ENCODE measurements around the gene GOLGA1. TPM values are rescaled to one million over a fixed set of nuclear protein-coding genes. Genes with fewer than 3 reads are reported as not detected.

GOLGA1 gene
- total RNA-seq, 4 donors from 2014 or later, result 23.5 to 44.4 (median 28.4) TPM

GRCh38 chr9:124884376-124884775, 56.5 kb downstream of the GOLGA1 start:
- Histone ChIP-seq H3K9me3 (no peaks in the 10 kb centered on the region), H3K27me3 (no peaks in the 10 kb centered on the region), H3K36me3 (peaks cover 3 to 100% (median 29%) of the 10 kb centered on the region in 3 donors), H3K4me3 (no peak overlapping the region), H3K4me1 (no peaks in the 10 kb centered on the region), H3K27ac (no peak overlapping the region)
- no peak for DNase-seq (ENCODE audit: low spot score in 2 of 2)
- TF ChIP-seq EP300 (IDR thresholded peaks at IDR 0.05), result no peak
- TF ChIP-seq POLR2A (IDR thresholded peaks at IDR 0.05), result no peak
- no peak for TF ChIP-seq CTCF (IDR thresholded peaks at IDR 0.05)
- WGBS, 2 donors, result 71 to 80% methylated on average over 4 of the region's 4 CpGs

GRCh38 chr9:124882231-124882630, 58.7 kb downstream of the GOLGA1 start:
- WGBS, 2 donors, result 53 to 61% methylated on average over 13 of the region's 13 CpGs
- Histone ChIP-seq H3K36me3 (peaks cover 4 to 100% (median 28%) of the 10 kb centered on the region in 3 donors), H3K4me1 (no peaks in the 10 kb centered on the region), H3K9me3 (no peaks in the 10 kb centered on the region), H3K27ac (no peak overlapping the region), H3K4me3 (no peak overlapping the region), H3K27me3 (no peaks in the 10 kb centered on the region)
- no peak for DNase-seq (ENCODE audit: low spot score in 2 of 2)
- TF ChIP-seq CTCF (IDR thresholded peaks at IDR 0.05), result no peak
- TF ChIP-seq EP300 (IDR thresholded peaks at IDR 0.05), result no peak
- no peak for TF ChIP-seq POLR2A (IDR thresholded peaks at IDR 0.05)

- H3K36me3 ChIP-seq, result peaks cover 4 to 100% (median 25%) of the 10 kb centered on the region in 3 donors
- no peaks in the 10 kb centered on the region for H3K9me3 ChIP-seq
These were observed 59.6 kb downstream of the GOLGA1 start for GRCh38 chr9:124881138-124881743.

GRCh38 chr9:124880501-124880900, 60.4 kb downstream of the GOLGA1 start:
- no peaks in the 10 kb centered on the region for H3K4me1 ChIP-seq
- no peak for DNase-seq (ENCODE audit: low spot score in 2 of 2)
- no peak overlapping the region for H3K27ac ChIP-seq
- 60 to 62% methylated on average over 9 of the region's 9 CpGs for WGBS, 2 donors
- H3K27me3 ChIP-seq, result no peaks in the 10 kb centered on the region
- H3K4me3 ChIP-seq, result no peak overlapping the region
- TF ChIP-seq POLR2A (IDR thresholded peaks at IDR 0.05) (no peak), EP300 (IDR thresholded peaks at IDR 0.05) (no peak)
- peaks cover 4 to 100% (median 22%) of the 10 kb centered on the region in 3 donors for H3K36me3 ChIP-seq
- H3K9me3 ChIP-seq, result no peaks in the 10 kb centered on the region

More at GRCh38 chr9:124881138-124881743, 59.6 kb downstream of the GOLGA1 start:
- Histone ChIP-seq H3K4me1 (no peaks in the 10 kb centered on the region), H3K27ac (no peak overlapping the region), H3K27me3 (no peaks in the 10 kb centered on the region), H3K4me3 (no peak overlapping the region)
- TF ChIP-seq POLR2A (IDR thresholded peaks at IDR 0.05) (no peak), CTCF (IDR thresholded peaks at IDR 0.05) (no peak), EP300 (IDR thresholded peaks at IDR 0.05) (no peak)
- DNase-seq (ENCODE audit: low spot score in 2 of 2), result no peak
- 90% methylated on average over 16 of the region's 16 CpGs for WGBS, 2 donors

GRCh38 chr9:124879226-124879625, 61.7 kb downstream of the GOLGA1 start:
- no peaks in the 10 kb centered on the region for H3K27me3 ChIP-seq
- no peak overlapping the region for H3K27ac ChIP-seq
- no peak overlapping the region for H3K4me3 ChIP-seq
- DNase-seq (ENCODE audit: low spot score in 2 of 2), result no peak
- no peaks in the 10 kb centered on the region for H3K9me3 ChIP-seq
- peaks cover 4 to 100% (median 16%) of the 10 kb centered on the region in 3 donors for H3K36me3 ChIP-seq
- no peak for TF ChIP-seq CTCF (IDR thresholded peaks at IDR 0.05)
- no peaks in the 10 kb centered on the region for H3K4me1 ChIP-seq
- 74 to 80% methylated on average over 10 of the region's 10 CpGs for WGBS, 2 donors
